Right lung (tissue), 10 donors: ENCODE measurements around the gene ATP5ME. TPM values are rescaled to one million over a fixed set of nuclear protein-coding genes. Genes with fewer than 3 reads are reported as not detected.
A peak's percentile ranks its signal among the peaks of the same experiment; 100 is the strongest.

ENCODE experiments used
- DNase-seq, 2 donors: peaks; one replicate each; pipeline ENCODE4 v3.0.0-alpha.2; 2013
- long read RNA-seq, 8 donors: transcript quantifications; one replicate each; lab custom pipeline, GENCODE V29; 2026
- polyA plus RNA-seq, 5 donors: library from polyadenylated mRNA; unstranded; fragments of 120-200 nt; gene quantifications; one replicate each; pipeline versions ENCODE4 v1.2.1 to v1.2.3, GENCODE V29; 2013; ENCODE audit warnings: inconsistent platforms in 1 of 5, low replicate concordance in 1 of 5; ENCODE audit not compliant: insufficient read length in 5 of 5, insufficient read depth in 1 of 5

Gene ATP5ME, protein sequence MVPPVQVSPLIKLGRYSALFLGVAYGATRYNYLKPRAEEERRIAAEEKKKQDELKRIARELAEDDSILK
- 100 to 1,000 TPM; 174 to 273 (median 191) TPM for polyA plus RNA-seq
- long read RNA-seq, donor 1, transcript ATP5ME-204 (2 exons, 247 nt): minor isoform, 40 of 453 reads
- long read RNA-seq, donor 1, transcript ATP5ME-205 (3 exons, 393 nt): minor isoform, 44 of 453 reads
- long read RNA-seq, donor 1, transcript ATP5ME-201 (4 exons, 365 nt): major isoform, 328 of 453 reads
- long read RNA-seq, donor 1, transcript ATP5ME-202 (3 exons, 300 nt): minor isoform, 8 of 453 reads
- long read RNA-seq, donor 1, partial matches to known transcripts: 5 of 453 reads
- long read RNA-seq, donor 1, other reads (novel, unspliced or antisense): 28 of 453 reads
- long read RNA-seq, donor 2, transcript ATP5ME-204 (2 exons, 247 nt): minor isoform, 12 of 163 reads
- long read RNA-seq, donor 2, transcript ATP5ME-205 (3 exons, 393 nt): minor isoform, 23 of 163 reads
- long read RNA-seq, donor 2, transcript ATP5ME-201 (4 exons, 365 nt): major isoform, 120 of 163 reads
- long read RNA-seq, donor 2, partial matches to known transcripts: 0 of 163 reads
- long read RNA-seq, donor 2, other reads (novel, unspliced or antisense): 5 of 163 reads
- long read RNA-seq, donor 3, transcript ATP5ME-201 (4 exons, 365 nt): major isoform, 214 of 286 reads
- long read RNA-seq, donor 3, transcript ATP5ME-202 (3 exons, 300 nt): minor isoform, 8 of 286 reads
- long read RNA-seq, donor 3, transcript ATP5ME-204 (2 exons, 247 nt): minor isoform, 21 of 286 reads
- long read RNA-seq, donor 3, transcript ATP5ME-205 (3 exons, 393 nt): minor isoform, 23 of 286 reads
- long read RNA-seq, donor 3, partial matches to known transcripts: 8 of 286 reads
- long read RNA-seq, donor 3, other reads (novel, unspliced or antisense): 12 of 286 reads
- long read RNA-seq, donor 4, transcript ATP5ME-205 (3 exons, 393 nt): minor isoform, 30 of 207 reads
- long read RNA-seq, donor 4, transcript ATP5ME-201 (4 exons, 365 nt): major isoform, 148 of 207 reads
- long read RNA-seq, donor 4, transcript ATP5ME-204 (2 exons, 247 nt): minor isoform, 25 of 207 reads
- long read RNA-seq, donor 4, partial matches to known transcripts: 0 of 207 reads
- long read RNA-seq, donor 4, other reads (novel, unspliced or antisense): 0 of 207 reads
- long read RNA-seq, donor 5, transcript ATP5ME-205 (3 exons, 393 nt): minor isoform, 32 of 405 reads
- long read RNA-seq, donor 5, transcript ATP5ME-202 (3 exons, 300 nt): minor isoform, 13 of 405 reads
- long read RNA-seq, donor 5, transcript ATP5ME-204 (2 exons, 247 nt): minor isoform, 20 of 405 reads
- long read RNA-seq, donor 5, transcript ATP5ME-201 (4 exons, 365 nt): major isoform, 322 of 405 reads
- long read RNA-seq, donor 5, partial matches to known transcripts: 0 of 405 reads
- long read RNA-seq, donor 5, other reads (novel, unspliced or antisense): 17 of 405 reads
- long read RNA-seq, donor 6, transcript ATP5ME-204 (2 exons, 247 nt): minor isoform, 9 of 320 reads
- long read RNA-seq, donor 6, transcript ATP5ME-201 (4 exons, 365 nt): major isoform, 272 of 320 reads
- long read RNA-seq, donor 6, transcript ATP5ME-202 (3 exons, 300 nt): minor isoform, 10 of 320 reads
- long read RNA-seq, donor 6, transcript ATP5ME-205 (3 exons, 393 nt): minor isoform, 16 of 320 reads
- long read RNA-seq, donor 6, partial matches to known transcripts: 6 of 320 reads
- long read RNA-seq, donor 6, other reads (novel, unspliced or antisense): 7 of 320 reads
- long read RNA-seq, donor 7, transcript ATP5ME-201 (4 exons, 365 nt): major isoform, 137 of 170 reads
- long read RNA-seq, donor 7, transcript ATP5ME-205 (3 exons, 393 nt): minor isoform, 12 of 170 reads
- long read RNA-seq, donor 7, transcript ATP5ME-204 (2 exons, 247 nt): minor isoform, 9 of 170 reads
- long read RNA-seq, donor 7, partial matches to known transcripts: 8 of 170 reads
- long read RNA-seq, donor 7, other reads (novel, unspliced or antisense): 0 of 170 reads
- long read RNA-seq, donor 8, transcript ATP5ME-205 (3 exons, 393 nt): minor isoform, 13 of 119 reads
- long read RNA-seq, donor 8, transcript ATP5ME-204 (2 exons, 247 nt): minor isoform, 6 of 119 reads
- long read RNA-seq, donor 8, transcript ATP5ME-201 (4 exons, 365 nt): major isoform, 94 of 119 reads
- long read RNA-seq, donor 8, transcript ATP5ME-202 (3 exons, 300 nt): minor isoform, 6 of 119 reads
- long read RNA-seq, donor 8, partial matches to known transcripts: 0 of 119 reads
- long read RNA-seq, donor 8, other reads (novel, unspliced or antisense): 0 of 119 reads

DNA sequence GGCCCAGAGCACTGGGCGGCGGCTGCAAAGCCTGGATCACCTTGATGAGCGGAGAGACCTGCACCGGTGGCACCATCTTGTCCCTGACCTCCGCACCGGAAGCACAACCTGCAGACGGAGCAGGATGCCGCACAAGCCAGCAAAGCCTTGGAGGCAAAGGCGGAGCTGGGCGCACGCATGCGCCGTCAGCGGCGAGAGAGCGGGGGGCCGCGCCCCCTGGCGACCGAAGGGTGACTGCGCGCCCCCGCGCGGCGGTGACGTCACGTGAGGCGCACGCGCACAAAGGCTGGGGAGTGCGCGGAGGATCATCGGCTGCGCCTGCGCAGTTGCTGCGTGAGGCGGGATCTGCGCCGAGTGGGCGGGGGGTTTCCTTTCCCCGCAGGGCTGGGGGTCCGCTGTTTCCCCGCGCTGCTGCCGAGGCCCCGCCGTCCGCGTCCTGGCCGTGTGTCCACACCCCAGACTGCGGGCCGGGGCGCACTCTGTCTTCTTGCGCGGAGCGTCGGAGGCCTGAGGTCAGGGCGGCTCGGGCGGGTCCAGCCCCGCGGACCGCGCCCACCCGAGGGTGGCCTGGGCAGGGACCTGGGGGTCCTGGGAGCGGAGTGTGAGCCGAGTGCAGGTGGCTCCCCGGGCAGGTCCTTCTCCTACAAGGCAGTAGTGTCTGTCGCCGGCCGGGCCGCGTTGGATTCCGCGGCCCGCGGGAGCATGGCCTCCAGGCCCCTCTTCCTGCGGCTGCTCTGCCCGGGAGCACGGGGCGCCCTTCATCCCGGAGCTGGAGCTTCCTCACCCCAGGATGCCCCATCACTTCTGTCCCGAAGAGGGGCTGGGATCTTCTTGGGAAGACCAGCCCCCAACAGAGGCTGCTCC is at the start of gene ATP5ME, which contains the start of gene MYL5:
ATP5ME (minus strand) TSS at position 105 of the 864 bp plus-strand sequence; CDS start at position 76, 29 bp downstream.
MYL5 (plus strand) TSS at position 371 of the 864 bp plus-strand sequence. CDS start 3,485 bp downstream, outside the sequence.
- peak; percentile 99 for DNase-seq

DNA sequence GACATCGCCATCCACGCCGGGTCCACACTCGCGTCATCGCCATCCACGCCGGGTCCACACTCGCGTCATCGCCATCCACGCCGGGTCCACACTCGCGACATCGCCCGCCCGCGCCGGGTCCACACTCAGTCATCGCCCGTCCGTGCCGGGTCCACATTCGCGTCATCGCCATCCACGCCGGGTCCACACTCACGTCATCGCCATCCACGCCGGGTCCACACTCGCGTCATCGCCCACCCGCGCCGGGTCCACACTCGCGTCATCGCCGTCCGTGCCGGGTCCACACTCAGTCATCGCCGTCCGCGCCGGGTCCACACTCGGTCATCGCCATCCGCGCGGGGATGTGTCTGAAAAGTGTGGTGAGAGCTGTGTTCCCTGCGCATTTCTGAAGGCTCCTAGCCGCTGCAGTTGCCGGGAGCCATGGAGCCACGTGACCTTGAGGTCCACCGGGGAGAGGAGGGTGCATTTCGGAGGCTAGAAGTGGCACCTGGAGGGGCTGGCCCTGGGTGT is 48.8 kb upstream of the ATP5ME start:
- no peak for DNase-seq

DNA sequence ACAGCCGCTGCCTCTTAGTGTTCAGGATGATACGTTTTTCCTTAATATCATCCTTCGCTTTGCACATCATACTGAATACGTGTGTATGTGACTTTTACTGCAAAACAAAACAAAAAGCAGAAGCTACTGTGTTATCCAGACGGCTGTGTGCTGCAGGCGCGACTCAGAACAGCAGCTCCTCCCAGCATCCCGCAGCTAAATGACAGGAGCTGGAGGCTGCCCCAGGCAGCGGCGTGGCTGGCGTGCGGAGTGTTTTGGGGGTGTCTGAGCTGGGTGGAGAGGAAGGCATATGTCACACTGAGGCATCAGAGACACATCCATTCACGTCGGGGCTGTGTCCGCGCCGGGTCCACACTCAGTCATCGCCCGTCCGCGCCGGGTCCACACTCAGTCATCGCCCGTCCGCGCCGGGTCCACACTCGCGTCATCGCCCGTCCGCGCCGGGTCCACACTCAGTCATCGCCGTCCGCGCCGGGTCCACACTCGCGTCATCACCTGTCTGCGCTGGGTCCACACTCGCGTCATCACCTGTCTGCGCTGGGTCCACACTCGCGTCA is 48.2 kb upstream of the ATP5ME start:
- DNase-seq: no peak

DNA sequence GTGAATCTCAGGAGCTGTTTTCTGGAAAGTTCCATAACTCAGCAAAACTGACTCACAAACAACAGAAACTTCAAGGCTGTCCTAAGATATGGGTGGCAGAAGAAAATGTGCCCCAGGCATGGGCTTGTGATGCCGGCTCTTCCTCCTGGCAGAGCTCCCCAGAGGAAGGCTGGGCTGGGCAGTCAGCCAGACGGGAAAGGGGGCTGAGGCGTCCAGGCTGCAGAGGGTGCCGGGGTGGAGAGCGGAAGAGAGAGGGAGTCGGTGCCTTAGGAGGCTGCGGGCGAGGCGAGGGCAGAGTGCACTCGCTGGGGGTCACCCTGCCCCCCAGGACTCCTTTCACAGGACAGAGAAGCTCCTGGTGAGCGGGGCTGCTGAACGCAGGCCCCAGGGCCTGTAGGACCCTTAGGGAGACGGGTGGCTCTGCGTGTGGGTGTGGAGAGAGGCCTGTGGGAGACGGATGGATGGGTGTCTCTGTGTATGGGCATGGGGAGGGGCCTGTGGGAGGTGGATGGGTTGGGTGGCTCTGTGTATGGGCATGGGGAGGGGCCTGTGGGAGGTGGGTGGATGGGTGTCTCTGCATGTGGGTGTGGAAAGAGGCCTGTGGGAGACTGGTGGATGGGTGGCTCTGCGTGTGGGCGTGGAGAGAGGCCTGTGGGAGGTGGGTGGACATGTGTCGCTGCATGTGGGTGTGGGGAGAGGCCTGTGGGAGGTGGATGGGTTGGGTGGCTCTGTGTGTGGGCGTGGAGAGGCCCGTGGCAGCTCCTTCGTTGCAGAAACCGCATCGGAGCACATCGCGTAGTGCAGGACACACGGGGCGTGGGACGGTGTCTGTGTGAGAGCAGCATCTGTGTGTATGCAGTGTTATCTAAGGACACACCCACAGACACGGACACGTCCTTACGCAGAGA is 47.4 kb upstream of the ATP5ME start:
- peak in 1 of 2 donors; percentile 27 for DNase-seq

- no peak for DNase-seq
Observed at GRCh38 chr4:720111-720860, 46.2 kb upstream of the ATP5ME start.

DNA sequence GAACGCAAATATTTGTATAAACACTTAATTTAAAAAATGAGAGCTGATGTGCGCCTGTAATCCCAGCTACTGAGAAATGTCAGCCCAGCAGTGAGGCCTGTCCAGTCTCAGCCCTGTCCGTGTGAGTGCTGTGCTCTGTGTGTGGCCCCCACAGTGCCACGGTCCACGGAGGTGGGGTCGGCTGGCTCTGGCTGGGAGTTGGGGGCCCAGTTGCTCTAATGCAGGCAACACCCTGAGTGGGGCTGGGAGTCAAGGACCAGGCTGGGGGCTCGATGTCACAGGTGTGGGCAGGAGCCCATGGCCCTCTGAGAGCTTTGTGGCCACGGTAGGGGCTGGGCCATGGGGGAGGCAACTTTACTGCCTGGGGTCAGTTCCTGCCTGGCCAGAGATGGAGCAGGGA is 44.4 kb upstream of the ATP5ME start:
- DNase-seq: no peak

DNA sequence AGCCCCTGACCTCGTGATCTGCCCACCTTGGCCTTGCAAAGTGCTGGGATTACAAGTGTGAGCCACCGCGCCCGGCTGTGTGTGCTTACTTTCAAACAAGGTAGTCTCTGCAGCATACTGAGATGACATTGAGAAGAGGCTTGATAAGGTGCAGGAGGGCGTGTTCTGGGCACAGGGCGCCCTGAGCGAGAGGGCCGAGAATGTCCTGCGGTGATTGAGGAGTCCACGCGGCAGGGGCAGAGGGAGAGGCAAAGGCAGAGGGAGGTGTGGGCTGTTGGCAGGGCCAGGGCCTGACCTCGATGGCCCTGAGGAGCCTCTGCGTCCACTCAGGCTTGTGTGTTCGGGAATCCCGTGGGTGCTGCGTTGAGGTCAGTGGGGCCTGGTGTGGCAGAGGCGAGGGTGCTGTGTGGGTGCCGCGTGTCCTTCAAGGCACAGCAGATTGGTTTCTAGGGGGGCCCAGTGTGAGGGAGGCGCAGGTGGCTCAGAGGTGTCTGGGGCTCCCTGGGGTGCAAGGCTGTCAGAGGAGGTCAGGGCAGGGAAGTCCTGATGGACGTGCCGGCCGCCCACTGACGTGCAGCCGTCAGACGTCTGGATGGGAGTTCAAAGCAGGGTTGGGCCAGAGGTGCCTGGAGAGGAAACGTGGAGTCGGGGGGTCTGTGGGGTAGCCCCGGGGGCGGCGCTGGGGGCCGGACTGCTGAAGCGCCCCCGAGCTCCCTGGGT is 43.7 kb upstream of the ATP5ME start:
- DNase-seq: no peak

DNA sequence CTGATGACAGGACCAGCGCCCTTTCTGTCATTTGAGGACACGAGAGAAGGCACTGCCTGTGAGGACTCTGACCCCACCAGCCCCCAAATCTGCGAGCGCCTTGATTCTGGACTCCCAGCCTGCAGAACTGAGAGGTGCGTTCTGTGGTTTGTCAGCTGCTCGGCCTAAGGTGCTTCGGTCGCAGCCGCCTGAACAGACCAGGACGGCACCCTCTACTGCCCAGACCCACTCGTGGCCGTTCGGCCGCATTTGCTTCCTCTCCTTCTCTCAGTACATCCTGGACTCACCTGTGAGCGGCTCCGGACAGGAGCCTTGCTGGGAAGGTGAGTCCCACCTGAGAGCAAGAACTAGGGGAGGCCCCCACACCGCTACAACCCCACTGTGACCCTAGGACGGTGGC is 40.0 kb upstream of the ATP5ME start:
- no peak for DNase-seq

- DNase-seq: no peak
Observed at GRCh38 chr4:712916-713632, 39.0 kb upstream of the ATP5ME start.

DNA sequence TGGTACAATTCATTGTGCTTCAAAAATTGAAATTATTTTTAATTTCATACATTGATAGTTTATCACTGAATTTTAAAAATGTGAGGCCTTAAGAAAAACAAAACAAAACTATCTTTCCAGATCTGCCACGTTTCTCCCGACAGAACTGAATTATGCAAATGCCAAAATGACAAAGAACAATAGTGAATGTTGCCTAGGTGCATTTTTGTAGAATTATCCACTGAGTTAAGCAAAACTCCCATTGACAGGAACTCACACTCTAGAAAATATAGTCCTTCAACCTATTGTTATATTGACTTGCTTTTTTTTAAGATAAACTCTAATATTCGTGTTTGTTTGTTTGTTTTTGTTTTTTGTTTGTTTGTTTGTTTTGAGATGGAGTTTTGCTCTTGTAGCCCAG is 38.0 kb upstream of the ATP5ME start:
- DNase-seq: no peak

GRCh38 chr4:710916-711315 is 36.8 kb upstream of the ATP5ME start:
- DNase-seq: no peak

- no peak for DNase-seq
Observed at GRCh38 chr4:710116-710515, 36.0 kb upstream of the ATP5ME start.

GRCh38 chr4:709348-709747 is 35.3 kb upstream of the ATP5ME start:
- DNase-seq: no peak

DNA sequence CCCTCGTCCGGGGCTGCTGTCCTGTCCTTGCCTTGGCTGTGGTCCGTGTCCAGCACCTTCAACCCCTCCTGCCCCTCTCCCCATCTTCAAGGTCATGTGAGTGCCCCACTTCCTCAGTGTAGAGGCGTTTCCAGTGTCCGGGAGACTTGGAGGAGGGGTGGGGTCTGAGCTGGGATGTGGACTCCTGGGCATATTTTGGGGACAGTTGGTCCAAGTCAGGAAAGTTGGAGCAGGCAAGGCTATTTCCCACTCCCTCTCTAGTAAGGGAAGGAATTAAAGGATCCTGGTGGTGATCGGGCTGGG is 34.5 kb upstream of the ATP5ME start:
- no peak for DNase-seq
